CMK (cell line): ENCODE results near the gene EDC3.
"Not testable (repeated sequence)": the region's sequence is repeated elsewhere in the genome, so short reads cannot be mapped to it uniquely, and the experiment has no call there.

Experiments
- DNase-seq: peaks from one replicate; pipeline ENCODE4 v3.0.0-alpha.2; 2010; ENCODE audit warnings: low read depth

The EDC3 gene

GRCh38 chr15:74648051-74648842 is 47.6 kb downstream of the EDC3 start:
- DNase-seq, result no peak

GRCh38 chr15:74646480-74646879 is 49.3 kb downstream of the EDC3 start:
- DNase-seq, result no peak

- no peak for DNase-seq
These were observed 52.1 kb downstream of the EDC3 start for GRCh38 chr15:74643665-74644204.

GRCh38 chr15:74642734-74643664 is 52.8 kb downstream of the EDC3 start:
- no peak for DNase-seq

- DNase-seq, result no peak
These were observed 53.5 kb downstream of the EDC3 start for GRCh38 chr15:74642348-74642733.

GRCh38 chr15:74641151-74641550 is 54.7 kb downstream of the EDC3 start:
- DNase-seq, result no peak

GRCh38 chr15:74636984-74637383 is 58.8 kb downstream of the EDC3 start:
- no peak for DNase-seq

GRCh38 chr15:74635228-74635627 is 60.6 kb downstream of the EDC3 start:
- DNase-seq, result peak; percentile 59

GRCh38 chr15:74633781-74634180 is 62.0 kb downstream of the EDC3 start:
- no peak for DNase-seq

- no peak for DNase-seq
These were observed 63.2 kb downstream of the EDC3 start for GRCh38 chr15:74632601-74633000.

GRCh38 chr15:74631935-74632560 is 63.8 kb downstream of the EDC3 start:
- DNase-seq, result no peak

GRCh38 chr15:74631408-74631807 is 64.4 kb downstream of the EDC3 start:
- no peak for DNase-seq

GRCh38 chr15:74631087-74631385 is 64.8 kb downstream of the EDC3 start:
- DNase-seq, result no peak

- DNase-seq, result no peak
These were observed 65.3 kb downstream of the EDC3 start for GRCh38 chr15:74630284-74631086.

- DNase-seq, result not testable (repeated sequence)
These were observed 66.1 kb downstream of the EDC3 start for GRCh38 chr15:74629696-74630095.

- no peak for DNase-seq
These were observed 66.9 kb downstream of the EDC3 start for GRCh38 chr15:74628949-74629348.

GRCh38 chr15:74628199-74628598 is 67.6 kb downstream of the EDC3 start:
- no peak for DNase-seq

- no peak for DNase-seq
These were observed 68.1 kb downstream of the EDC3 start for GRCh38 chr15:74627766-74628165.

- DNase-seq, result no peak
These were observed 68.8 kb downstream of the EDC3 start for GRCh38 chr15:74626752-74627692.

GRCh38 chr15:74626336-74626735 is 69.5 kb downstream of the EDC3 start:
- no peak for DNase-seq

GRCh38 chr15:74625693-74626092 is 70.1 kb downstream of the EDC3 start:
- no peak for DNase-seq
